ENCODE results near the gene LAMC3.
"Not testable (repeated sequence)": the region's sequence is repeated elsewhere in the genome, so short reads cannot be mapped to it uniquely, and the experiment has no call there.

LAMC3 gene

DNA sequence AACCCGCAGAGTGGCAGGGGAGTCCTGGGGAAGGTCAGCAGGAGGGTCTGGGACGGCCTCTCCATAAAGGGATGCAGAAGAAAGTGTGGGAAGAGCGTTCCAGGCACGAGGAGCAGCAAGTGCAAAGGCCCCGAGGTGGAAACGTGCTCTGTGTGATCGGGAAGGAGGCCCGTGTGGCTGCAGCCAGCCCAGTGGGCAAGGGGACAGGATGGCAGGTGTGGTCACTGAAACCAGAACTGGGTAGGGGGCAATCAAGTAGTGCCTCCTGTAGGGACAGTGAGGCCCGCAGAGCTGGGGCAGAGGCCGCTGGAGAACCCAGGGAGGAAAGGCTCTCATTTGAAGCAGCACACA, 16.3 kb upstream of the LAMC3 start:
- no peak for DNase-seq

DNA sequence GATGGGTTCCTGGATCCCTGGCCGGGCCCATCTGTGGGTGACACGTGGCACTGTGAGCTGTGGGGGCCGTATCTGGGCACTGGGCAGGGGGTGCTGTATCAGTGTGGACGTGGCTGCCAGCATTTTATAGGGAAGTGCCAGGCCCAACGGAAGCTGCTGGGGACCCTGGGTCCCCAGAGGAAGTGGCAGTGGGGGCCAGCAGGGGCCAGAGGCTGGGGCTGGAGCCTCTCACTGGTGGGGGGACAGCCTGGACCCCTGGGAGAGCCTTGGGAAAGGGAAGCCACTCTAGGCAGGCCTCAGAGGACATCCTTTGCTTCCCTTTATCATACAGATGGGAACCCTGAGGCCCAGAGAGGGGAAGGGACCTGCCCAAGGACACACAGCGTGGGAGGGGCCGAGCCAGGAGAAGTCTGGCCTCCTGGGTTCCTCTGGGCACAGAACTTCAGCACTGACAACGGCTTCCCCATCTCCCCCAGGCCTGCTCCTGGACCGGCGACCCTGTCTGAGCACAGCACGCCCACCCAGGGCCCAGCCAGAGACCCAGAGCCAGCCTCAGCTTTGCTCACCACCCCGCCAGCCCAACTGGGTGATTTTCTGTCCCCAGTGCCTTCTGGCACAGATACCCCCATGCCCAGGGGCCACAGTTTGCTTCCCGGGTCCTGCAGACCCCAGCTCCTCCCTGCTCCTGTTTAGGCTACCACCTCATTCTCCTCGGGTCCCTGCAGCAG, 15.5 kb upstream of the LAMC3 start:
- no peak for DNase-seq

DNA sequence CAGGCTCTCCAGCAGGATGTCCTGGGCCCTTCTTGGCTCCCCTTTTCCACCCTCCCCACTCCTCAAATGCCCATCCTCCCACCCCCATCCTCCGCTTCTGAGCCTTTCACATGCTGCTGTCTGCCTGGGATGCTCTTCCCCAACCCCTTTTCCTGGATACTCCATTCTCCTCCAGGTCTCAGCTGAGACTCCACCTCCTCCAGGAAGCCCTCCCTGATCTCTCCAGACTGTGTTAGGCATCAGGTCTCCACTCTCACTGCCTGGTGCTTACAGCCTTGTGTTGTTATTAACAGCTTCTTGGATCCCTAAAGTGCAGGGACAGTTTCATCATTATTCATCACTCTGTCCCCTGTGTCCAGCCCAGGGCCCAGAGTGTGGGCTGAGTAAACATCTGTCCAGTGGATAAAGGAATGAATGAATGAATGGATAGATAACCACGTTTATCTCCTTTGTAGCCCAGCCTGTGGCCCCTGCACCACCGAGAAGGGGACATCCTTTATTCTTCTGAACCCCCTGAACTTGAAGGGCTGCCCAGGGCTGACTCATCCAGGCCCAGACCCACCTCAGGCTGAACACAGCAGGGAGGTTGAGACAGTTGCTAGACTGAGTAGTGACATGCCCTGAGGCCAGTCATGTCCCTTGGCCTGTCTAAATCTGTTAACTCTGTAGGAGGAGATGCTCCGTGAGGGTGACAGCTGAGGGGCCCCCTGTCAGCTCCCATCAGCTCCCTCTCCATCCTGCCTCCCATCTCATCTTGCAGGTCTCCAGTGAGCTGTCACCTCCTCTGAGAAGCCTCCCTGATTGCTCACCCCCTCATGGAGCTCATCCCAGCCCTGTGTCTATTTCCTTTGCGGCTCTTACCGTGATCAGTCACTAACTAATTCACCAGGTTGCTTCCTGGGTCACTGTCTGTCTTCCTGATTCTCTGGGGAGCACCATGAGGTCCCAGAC, 14.6 kb upstream of the LAMC3 start:
- no peak for DNase-seq

DNA sequence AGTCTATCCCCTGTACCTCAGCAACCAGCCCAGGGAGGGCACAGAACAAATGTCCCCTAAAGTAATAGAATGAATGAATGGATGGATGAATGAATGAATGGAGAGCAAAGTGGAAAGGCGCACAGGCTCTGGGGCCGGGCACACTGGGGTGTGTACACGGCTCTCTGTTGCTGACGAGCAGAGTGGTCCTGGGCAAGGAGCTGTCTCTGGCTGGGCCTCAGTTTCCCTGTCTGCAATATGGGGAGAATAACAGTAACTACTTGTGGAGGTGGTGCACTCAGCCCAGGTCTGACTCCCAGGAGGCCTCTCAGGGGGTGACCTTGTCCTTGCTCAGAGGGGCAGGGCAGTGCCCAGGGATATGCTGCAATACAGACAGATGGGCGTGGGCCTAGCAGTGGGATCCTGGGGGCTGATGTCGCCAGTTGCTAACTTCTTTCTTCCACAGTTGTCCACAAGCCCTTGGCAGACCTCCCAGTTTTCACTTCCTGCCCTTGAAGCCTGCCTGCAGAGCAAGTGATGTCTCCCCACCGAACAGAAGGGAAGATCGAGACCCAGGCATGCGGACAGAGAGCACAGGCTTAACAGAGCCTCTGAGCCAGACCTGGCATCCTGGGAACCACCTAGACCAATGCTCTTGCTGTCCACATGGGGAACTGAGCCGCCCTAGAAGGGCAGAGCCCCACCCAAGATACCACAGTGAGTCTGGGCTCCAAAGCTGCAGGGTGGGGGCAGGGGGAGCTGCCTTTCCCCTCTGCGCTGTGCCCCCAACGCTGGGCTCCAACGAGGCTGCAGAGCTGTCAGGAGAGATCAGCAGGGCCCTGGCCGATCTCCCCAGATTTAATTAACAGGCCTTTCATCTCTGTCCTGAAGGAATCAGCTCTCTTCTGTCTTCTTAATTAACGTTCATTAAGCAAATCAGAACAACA, 13.6 kb upstream of the LAMC3 start:
- DNase-seq = no peak

DNA sequence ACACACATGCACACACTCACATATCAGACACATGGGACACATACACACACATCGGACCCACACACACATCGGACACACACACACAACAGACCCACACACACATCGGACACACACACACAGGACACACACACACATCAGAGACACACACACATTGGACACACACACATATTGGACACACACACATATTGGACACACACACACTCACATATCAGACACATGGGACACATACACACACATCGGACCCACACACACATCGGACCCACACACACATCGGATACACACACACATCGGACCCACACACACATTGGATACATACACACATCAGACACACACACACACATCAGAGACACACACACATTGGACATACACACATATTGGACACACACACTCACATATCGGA, 12.8 kb upstream of the LAMC3 start:
- no peak for DNase-seq

DNA sequence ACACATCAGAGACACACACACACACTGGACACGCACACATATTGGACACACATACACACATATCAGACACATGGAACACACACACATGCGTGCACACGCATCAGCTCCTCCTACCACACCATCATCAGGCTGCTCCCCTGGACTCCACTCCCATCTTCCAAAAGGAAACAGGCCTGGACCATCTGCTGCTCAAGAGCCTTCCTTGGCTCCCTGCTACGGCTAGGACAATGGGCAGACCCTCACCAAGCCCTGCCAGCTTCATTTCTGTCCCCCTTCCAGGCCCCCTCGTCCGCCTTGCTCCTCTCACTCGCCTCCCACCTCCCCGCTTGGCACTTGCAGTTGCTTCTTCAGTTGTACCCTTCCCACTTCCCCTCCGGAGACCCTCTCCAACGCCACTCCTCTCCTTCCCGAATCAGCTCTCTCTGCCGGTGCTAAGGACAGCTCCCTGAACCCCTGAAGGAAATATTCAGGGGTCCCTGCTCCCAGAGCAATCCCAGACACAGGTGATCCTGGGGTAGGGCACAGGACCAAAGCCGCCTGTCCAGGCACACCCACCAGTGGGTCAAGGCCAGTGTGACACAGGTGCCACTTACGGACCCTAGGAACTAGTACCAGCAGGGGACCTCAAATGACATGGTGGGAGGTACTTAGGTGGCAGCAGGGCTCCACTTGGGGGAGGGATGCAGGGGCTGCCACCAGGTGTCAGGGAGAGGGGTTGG, 12.1 kb upstream of the LAMC3 start:
- no peak for DNase-seq

DNA sequence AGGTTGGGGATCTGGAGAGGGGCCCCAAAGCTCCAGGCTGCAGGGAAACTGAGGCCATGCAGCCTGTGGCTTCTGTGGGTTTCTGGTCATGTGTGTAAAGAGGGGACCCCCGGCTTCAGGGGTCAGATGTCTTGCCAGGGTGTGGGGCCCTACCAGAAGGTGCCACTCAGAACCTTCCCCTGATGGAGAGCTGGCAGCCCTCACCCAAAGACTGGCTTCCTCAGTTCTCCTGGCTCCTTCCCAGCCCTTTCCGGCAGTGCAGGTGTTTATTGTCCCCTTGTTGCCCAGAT, 11.6 kb upstream of the LAMC3 start:
- DNase-seq = no peak

DNA sequence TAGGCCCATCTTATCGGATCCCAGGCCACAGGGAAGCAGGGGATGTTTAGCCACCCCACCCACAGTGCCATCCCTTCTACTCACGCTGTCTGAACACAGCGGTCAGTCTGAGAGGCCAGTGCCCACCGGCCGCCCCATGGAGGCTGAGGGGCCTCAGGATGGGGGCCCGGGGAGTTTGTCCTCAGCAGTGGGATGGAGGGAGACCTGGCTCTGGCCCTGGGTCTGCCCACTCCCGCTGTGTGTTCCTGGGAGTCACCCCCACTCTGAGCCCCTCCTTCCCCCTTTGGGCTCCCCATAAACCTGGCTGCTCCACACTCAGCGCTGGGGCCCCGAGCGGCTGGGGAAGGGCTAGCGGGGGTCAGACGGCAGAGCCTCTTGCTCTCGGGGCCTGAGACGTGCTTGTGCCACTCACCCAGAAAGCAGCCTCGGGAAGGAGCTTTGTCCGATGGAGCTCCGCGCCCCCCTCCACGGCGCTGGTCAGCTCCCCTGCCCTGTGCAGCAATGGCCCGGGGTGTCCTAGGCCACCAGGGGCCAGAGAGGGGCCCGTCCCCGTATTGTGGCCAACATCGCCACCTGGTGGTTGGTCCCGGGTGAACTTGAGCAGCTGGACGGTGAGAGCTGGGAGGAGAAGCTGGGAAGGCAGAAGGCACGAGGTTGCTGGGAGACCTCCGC, 10.9 kb upstream of the LAMC3 start:
- DNase-seq = peak; percentile 54

DNA sequence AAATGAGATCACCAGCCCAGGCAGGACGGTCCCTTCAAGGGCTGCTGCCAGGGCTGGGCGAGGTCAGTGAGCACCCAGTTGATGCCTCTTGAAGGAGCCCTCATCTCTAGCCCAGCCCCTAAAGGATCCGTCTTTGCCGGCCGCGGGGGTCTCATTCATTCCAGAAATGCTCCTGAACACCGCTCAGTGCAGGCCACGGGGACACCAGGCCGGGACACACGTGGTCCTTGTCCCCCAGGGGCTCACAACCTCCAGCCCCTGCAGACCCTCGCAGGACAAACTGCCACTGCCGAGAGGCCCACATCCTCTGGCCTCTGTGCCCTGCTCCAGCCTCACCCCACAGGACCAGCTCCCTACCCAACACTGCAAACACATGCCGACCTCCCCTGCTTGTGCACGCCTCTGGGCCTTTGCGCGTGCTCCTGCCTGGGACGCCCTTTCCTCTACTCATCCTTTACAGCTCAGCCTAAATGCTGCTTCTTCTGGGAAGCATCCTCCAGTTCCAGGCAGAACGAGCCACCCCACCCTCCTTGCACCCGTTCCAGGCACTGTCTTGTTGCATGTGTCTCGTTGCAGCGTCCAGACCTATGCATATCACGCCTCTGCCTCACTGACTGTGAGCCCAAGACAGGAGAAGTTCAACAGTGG, 10.3 kb upstream of the LAMC3 start:
- no peak for DNase-seq

DNA sequence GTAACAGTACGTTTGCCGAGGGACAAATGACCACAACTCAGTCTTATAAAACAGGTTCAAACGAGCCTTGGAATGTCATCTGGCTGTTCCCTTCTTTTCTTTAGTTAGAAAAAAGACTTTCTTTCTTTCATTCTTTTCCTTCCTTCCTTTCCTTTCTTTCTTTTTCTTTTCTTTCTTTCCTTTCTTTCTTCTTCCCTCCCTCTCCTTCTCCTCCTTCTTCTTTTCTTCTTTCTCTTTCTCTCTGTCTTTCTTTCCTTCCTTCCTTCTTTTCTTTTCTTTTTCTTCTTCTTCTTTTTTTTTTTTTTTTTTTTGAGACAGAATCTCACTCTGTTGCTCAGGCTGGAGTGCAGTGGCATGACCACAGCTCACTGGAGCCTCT, 9.7 kb upstream of the LAMC3 start:
- no peak for DNase-seq

DNA sequence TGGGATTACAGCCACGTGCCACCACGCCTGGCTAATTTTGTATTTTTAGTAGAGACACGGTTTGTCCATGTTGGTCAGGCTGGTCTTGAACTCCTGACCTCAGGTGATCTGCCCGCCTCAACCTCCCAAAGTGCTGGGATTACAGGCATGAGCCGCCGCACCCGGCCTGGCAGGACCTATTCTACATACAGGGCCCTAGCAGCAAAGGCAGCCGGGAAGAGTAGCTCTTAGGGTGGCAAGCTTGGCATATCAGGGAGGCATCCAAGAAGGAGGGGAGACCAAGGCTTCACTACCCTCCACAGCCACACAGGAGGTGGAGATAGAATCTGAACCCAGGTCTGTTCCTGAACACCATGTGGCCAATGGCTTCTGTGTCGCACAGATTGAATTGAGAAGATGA, 8.4 kb upstream of the LAMC3 start:
- not testable (repeated sequence) for DNase-seq

DNA sequence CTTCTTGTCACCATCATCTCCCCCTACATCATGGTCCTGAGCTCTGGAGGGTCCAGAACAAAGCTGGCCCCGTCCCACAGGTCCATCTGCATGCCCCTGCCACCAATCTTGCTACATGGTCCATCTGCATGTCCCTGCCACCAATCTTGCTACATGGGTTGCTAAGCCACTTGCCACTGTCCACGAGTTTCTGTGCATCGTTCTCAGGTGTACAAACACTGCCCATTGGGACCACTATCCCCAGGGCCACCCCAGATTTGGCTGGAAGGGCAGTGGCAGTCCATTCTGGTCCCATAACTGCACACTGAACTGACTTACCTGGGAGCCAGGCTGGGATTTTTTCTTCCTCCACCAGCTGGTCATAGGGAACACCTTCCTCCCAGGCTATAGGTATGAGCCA, 8.0 kb upstream of the LAMC3 start:
- no peak for DNase-seq

DNA sequence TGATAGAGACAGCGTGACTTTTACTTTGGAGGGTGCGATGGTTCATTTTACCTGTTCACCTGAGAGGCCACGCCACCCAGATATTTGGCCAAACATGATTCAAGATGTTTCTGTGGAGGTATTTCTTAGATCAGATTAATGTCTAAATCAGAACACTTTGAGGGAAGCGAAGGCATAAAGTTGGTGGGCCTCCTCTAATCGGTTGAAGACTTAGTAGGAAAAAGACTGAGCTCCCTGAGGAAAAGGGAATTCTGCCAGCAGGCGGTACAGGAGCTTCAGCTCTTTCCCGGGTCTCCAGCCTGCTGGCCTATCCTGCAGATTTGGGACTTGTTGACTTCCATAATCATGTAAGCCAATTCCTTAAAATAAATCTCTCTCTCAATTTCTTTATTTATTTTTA, 7.0 kb upstream of the LAMC3 start:
- DNase-seq = no peak

DNA sequence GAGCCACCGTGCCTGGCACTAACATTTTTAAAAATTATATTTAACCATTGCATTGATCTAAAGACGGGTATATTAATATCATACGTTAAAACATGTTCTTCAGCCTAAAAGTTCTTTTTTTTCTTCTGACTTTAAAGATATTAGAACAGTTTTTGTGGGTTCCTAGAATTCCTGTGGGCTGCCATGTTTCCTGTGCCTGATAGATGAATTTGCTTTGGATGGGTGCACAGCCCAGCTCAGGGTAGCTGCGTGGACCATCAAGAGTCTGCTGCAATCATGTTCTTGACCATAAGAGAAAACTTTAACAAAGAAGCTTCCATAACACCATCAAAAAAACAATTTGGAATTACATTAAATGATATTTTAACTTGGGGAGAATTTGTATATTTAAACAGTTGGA, 2.4 kb upstream of the LAMC3 start:
- DNase-seq = no peak

DNA sequence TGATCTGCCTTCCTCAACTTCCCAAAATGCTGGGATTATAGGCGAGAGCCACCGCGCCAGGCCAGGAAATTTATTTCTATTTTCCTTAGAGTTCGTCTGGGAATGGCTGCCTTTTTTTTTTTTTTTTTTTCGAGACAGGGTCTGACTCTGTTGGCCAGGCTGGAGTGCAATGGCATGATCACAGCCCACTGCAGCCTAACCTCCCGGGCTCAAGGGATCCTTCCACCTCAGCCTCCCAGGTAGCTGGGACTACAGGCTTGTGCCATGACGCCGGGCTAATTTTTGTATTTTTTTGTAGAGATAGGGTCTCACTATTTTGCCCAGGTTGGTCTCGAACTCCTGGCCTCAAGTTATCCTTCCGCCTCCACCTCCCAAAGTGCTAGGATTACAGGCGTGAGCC, 888 bp upstream of the LAMC3 start:
- DNase-seq = no peak

DNA sequence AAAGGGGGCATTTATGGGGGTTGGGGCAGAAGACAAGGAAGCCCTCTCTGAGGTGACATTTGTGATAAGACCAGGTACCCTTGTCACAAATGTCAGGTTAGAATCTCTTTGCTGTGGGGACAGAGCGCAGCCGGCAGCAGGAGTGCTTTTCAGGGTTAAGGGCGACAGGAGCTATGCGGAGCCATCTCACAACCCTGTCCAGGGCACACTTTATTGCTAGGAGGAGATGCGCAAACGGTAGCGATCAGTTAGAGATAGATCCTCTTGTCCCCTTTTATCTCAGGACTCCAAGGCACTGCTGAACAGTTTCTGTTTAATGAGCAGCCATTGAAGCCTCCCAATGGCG, 438 bp upstream of the LAMC3 start:
- DNase-seq = no peak

DNA sequence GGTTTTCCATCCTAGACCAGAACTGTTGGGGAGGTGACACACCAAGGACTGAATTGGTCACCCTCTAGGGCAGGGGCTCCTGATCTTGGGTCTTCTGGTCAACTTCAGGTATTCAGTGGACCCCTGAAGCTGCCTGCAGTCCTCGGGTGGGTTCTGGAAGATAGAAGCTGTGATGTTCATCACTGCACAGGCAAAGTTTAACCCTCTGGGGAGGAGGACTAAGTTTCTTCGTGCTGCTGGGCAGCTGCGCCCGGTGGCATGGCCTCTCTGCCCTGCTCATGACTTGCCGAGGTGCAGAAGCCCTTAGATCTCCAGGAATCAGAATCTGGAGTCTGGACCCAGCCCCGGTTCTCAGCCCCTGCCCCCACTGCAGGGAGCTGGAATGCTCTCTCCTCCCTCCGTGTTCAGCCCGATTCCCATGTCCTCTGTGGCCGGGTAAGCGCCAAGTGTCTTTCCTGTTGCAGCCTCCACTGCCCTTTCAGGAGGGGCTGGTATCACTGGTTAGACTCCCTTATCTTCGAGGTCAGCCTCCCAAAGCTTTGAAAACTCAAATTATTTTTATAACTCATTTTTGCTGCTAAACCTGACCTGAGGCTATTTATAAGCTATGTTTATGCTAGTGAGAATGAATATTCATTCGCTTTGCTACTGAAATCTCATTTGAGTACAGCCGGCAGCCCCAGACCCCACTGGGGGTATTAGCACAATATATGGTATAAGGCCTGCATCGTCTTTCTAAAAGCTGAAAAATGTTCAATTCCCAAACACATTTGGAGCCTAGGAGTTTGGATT, 1.7 kb downstream of the LAMC3 start:
- DNase-seq = no peak

DNA sequence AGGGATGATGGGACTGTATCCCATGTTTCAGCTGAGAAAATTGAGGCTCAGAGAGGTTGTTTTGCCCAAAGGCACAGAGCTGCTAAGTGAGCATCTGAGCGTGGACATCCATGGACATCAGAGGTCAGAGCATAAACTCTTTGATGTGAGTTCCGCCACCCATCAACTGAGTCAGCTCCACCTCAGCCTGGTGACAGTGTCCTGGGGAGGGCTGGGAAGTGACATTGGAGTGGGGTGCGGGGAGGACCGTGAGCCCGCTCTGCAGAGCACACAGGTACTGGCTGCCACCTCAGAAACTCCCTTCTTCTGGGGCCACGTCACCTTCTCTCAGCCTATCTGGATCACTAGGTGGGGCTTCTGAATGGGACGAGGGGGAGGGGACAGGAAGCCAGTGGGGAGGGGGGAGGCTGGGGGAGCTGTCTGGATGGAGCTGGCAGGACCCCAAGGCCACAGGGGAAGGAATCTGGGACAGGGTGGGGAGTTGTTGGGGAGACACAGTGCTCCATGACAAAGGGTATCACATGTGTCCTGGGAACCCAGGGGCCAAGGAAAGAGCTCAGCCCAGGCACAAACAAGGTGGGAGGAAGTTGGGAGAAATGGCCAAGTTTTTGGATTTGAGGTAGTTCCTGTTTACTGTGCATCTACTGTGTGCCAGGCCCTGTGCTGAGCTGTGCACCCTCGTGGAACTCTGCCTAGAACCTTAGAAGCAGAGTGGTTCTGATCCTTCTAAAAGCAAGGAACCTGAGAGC, 2.5 kb downstream of the LAMC3 start:
- DNase-seq = no peak

DNA sequence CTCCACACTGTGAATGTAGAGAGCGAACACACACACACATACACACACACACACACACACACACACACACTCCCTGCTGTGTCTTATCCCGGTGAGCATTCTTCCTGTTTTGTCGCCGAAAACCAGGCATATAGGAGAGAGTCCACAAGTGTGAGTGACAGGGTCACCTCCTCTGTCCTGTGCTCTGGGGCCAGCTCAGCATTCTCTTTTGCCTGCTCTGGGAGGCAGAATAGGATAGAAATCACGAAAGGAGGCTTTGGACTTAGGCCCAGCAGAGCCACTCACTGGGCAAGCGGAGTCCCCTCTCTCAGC, 3.0 kb downstream of the LAMC3 start:
- DNase-seq = no peak

DNA sequence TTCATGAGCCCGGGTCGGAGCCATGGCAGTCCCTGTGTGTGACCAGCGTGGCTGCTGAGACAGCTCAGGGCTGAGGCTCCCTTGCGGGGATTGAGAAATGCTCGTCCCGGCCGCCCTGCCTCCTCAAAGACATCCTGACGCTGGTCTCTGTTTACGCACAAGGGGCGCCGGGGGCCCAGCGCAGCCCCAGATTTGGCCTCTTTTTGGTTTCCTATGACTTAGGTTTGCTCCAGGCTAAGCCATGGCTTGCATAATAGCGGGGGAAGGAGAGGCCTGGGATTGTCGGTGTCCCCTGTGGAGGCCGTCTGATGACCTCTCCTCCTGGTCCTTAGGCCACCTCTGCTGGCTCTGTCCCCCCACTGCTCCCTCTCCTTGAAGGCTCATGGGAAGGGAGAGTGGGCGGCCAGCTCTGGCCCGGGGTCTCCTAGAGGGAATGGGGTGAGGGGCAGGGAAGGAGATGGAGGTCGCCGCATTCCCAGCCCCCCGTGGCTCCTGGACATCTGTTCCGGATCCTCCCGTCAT, 3.5 kb downstream of the LAMC3 start:
- DNase-seq = no peak

Measured in activated CD4-positive, CD25-positive, alpha-beta regulatory T cell treated with anti-CD3 and anti-CD28 coated beads, Interleukin-2, amount 50 U/mL, for 72 hours (primary cell).